SH-SY5Y (cell line): ENCODE measurements around the gene CA5A.

Experiments used
- GATA2 ChIP-seq: IDR thresholded peaks from 2 replicates; pipeline ENCODE4 v1.6.1; 2011; ENCODE audit warnings: mild to moderate bottlenecking, low read depth, low read length
- GATA3 ChIP-seq: IDR thresholded peaks from 2 replicates; pipeline ENCODE4 v1.6.1; 2011; ENCODE audit warnings: low read depth, mild to moderate bottlenecking, low read length, moderate library complexity

GRCh38 chr16:87854053-87854906 is 82.0 kb downstream of the CA5A start:
- no peak for TF ChIP-seq GATA3
- peak; percentile 47 for TF ChIP-seq GATA2
